ENCODE measurements around the gene CXADR.

DNA sequence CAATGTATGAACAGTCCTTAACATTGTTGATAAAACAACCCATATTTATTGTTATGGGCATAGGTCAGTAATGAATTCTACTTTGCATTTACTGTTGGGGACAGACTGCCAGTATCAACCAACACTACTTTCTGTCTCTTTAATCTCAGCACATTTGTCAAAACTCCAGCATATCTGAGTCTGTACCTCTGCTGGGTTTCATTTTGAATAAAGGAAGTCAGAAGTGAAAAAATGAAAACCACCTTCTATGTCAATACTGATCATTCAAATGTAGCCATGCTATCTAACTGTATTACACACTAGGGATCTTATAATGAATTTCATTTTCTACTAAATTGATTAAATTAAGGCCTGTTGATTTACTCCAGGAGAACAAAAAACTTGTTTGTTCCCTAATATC, 24.2 kb upstream of the CXADR start:
- TF ChIP-seq, protein P1, sequence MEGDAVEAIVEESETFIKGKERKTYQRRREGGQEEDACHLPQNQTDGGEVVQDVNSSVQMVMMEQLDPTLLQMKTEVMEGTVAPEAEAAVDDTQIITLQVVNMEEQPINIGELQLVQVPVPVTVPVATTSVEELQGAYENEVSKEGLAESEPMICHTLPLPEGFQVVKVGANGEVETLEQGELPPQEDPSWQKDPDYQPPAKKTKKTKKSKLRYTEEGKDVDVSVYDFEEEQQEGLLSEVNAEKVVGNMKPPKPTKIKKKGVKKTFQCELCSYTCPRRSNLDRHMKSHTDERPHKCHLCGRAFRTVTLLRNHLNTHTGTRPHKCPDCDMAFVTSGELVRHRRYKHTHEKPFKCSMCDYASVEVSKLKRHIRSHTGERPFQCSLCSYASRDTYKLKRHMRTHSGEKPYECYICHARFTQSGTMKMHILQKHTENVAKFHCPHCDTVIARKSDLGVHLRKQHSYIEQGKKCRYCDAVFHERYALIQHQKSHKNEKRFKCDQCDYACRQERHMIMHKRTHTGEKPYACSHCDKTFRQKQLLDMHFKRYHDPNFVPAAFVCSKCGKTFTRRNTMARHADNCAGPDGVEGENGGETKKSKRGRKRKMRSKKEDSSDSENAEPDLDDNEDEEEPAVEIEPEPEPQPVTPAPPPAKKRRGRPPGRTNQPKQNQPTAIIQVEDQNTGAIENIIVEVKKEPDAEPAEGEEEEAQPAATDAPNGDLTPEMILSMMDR (IDR thresholded peaks at IDR 0.05) = no peak
- TF ChIP-seq POLR2AphosphoS5 (IDR thresholded peaks at IDR 0.05) = no peak
